H1 (cell line): ENCODE results near the gene PDIA2.

Experiments
- CEBPB ChIP-seq: IDR thresholded peaks from 2 replicates; pipeline ENCODE4 v1.6.1; 2012; ENCODE audit warnings: low read depth, low read length
- EZH2 ChIP-seq: fragments of 200-600 bp; sonication (generic); IDR thresholded peaks from 2 replicates; pipeline ENCODE4 v1.7.1; 2012; ENCODE audit warnings: low read depth, mild to moderate bottlenecking, moderate library complexity, low read length, inconsistent platforms; ENCODE audit not compliant: severe bottlenecking
- KDM5A ChIP-seq: fragments of 200-600 bp; IDR thresholded peaks from 2 replicates; pipeline ENCODE4 v1.7.1; 2012; ENCODE audit warnings: mild to moderate bottlenecking, low read length, inconsistent platforms, mixed read lengths
- POLR2A ChIP-seq, 2 experiments: IDR thresholded peaks; 1 replicate in 1 of 2; 2 replicates in 1 of 2; pipeline ENCODE4 v1.6.1; 2011; ENCODE audit warnings: low read depth in 2 of 2, low read length in 2 of 2, mild to moderate bottlenecking in 2 of 2; ENCODE audit errors: control extremely low read depth in 1 of 2
- TAF1 ChIP-seq: IDR thresholded peaks from 2 replicates; pipeline ENCODE4 v1.6.1; 2011; ENCODE audit warnings: mild to moderate bottlenecking, low read depth, low read length
- YY1 ChIP-seq: IDR thresholded peaks from 2 replicates; pipeline ENCODE4 v1.6.1; 2011; ENCODE audit warnings: low read depth, mild to moderate bottlenecking, low read length

DNA sequence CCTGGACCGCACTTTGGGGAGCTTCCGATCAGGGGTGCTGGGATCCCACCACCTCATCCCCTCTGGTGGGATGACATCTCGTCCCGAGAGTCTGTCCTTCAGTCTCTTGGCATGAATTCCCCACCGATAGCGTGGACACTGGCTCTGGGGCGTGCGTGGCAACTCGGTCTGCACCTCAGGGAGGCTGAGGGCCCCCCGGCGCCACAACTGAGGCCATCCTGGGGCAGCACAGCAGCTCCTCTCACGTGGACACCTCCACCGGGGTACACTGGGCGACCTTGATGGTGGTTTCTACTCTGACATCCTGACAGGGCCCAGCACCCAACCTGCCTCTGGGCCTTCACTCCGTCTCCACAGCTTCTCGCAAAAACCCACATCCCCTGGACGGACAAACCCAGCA lies 8.6 kb downstream of the PDIA2 start:
- TF ChIP-seq YY1 (no peak), POLR2A (IDR thresholded peaks at IDR 0.05; ENCODE audit: control extremely low read depth in 1 of 2, low read depth in 2 of 2, low read length in 2 of 2) (no peak), KDM5A (no peak), EZH2 (no peak), TAF1 (no peak), CEBPB (no peak)
